Right kidney (tissue), 1 donor: ENCODE results near the gene KLF1.

Source experiments
- DNase-seq: peaks from one replicate; pipeline ENCODE4 v3.0.0-alpha.2; 2016

The KLF1 gene

DNA sequence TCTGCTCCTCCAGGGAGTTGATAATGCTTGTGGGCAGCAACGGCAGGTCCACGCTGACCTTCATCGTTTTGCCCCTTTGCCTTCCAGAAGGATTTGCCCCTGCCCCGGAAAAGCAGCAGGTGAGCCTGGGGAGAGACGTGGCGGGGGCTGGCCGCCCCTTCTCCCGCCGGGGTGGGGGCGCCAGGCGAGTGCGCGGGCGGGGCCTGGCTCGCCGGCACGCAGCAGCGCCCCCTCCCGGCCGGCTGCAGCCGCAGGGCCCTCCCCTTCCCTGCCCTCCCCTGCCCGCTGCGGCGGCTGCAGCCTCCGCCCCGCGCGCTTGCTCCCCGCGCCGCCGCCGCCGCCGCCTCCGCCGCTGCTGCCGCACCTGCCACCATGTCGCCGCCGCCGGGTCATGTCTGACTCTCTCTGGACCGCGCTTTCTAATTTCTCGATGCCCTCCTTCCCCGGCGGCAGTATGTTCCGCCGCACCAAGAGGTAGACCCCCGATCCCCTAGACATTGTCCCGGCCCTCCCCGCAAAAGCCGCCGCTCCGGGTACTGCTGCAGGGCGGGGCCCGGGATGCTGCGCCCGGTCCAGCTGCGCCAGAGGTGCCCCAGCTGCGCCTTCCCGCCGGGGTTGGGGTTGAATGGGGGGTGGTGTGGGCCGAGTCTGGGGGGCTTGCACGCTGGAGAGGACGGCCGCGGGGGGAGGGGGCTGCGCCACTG, 48.7 kb downstream of the KLF1 start, which contains the start of gene MAST1:
TSS of gene MAST1 (plus strand) at position 334 of the 704 bp plus-strand sequence. CDS start at position 392, 58 bp downstream.
- DNase-seq: peak; percentile 40

DNA sequence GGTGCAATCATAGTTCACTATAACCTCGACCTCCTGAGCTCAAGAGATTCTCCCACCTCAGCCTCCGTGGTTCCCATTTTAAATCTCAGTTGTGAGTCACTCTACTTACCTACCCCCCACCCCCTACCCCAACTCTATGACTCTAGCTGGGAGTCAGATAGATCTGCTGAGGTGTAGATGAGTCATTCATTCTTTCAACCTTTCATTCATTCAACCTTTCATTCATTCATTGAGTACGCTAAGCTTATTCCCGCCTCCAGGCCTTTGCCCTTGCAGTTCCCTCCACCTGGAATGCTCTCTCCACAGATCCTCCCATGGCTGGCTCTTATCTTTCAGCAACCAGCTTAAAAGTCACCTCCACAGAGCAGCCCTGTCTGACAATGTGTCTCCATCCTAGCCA, 49.8 kb downstream of the KLF1 start:
- no peak for DNase-seq

DNA sequence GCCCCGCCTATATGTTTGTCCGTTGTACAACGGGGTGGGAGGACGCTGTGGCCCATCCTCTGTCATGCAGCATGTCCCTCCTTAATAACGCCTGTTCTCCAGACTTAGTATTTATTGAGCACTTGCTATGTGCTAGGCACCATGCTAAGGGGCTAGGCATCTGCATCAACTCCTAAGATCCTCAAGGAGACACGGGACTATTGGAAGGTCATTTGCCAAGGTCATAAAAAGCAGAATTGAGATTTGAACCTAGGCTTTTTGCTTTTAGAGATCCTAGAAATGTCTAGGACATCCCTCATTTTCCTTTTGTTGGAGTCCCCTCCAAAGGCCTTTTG, 50.5 kb downstream of the KLF1 start:
- no peak for DNase-seq

DNA sequence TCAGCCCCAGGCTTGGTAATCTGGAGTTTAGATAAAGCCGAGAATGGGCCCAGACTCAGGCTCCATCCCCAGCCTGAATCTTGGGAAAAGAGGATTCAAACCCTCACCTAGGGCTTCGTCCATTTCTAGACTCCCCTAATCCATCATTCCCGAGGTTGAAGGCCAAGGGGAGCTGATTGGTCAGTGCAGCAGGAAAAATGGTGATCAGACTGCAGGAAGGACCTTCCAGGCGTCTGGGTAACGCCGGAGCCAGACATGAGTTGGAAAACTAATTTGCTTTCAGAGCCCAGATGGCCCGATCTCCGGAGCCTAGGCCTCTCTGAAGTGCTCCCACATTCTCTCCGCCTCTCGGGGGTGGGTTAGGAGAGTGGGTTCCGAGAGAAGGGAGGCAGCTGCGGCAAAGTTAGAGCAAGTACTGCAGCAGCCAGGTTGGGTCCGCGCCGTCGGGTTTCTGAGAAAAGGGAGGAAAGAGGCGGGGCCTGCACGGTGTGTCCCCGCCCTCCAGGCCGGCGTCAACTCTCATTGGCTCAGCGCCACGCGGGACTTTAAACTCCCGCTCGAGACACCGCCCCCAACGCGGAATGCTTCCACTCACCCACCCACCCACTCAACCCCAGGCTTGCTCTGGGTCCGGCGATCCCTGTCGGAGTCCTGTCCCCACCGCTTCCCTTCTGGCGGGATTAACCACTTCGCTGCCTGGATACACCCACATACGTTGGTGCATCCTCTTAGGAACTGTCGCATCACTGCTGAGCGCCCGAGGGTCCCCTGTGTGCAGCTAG, 51.8 kb downstream of the KLF1 start:
- DNase-seq: no peak

DNA sequence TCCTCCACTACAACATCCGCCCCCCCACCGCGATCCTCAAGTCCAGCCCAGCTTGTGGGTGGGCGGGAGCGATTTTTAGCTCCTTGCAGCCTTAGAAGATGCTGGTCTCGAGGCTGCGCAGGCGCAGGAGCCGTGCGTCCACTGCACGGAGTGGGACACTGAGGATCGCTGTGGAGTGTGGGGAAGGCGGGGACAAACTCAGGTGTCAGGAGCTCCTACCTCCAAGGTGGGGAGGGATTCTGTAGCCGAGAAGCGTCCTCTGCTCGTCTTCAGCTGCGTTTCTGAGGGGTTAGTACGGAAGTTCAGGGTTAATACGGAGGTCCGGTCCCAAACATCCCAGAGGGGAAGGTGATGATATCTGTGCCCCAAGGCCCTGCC, 52.4 kb downstream of the KLF1 start, which contains the start of gene RTBDN:
TSS of gene RTBDN (minus strand) at position 14 of the 378 bp plus-strand sequence. CDS start 4,600 bp downstream, outside the sequence.
- no peak for DNase-seq
